ENCODE results near the gene RANBP1.

RANBP1 gene

GRCh38 chr22:20175597-20175900, 59.6 kb downstream of the RANBP1 start:
- no peak for DNase-seq (ENCODE audit: low read depth)
- TF ChIP-seq, protein P1, sequence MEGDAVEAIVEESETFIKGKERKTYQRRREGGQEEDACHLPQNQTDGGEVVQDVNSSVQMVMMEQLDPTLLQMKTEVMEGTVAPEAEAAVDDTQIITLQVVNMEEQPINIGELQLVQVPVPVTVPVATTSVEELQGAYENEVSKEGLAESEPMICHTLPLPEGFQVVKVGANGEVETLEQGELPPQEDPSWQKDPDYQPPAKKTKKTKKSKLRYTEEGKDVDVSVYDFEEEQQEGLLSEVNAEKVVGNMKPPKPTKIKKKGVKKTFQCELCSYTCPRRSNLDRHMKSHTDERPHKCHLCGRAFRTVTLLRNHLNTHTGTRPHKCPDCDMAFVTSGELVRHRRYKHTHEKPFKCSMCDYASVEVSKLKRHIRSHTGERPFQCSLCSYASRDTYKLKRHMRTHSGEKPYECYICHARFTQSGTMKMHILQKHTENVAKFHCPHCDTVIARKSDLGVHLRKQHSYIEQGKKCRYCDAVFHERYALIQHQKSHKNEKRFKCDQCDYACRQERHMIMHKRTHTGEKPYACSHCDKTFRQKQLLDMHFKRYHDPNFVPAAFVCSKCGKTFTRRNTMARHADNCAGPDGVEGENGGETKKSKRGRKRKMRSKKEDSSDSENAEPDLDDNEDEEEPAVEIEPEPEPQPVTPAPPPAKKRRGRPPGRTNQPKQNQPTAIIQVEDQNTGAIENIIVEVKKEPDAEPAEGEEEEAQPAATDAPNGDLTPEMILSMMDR (IDR thresholded peaks at IDR 0.05; ENCODE audit: low read length, missing control alignments) = no peak
- no peak overlapping the region for H3K4me3 ChIP-seq (replicated peaks; ENCODE audit: low read depth, low read length)

DNA sequence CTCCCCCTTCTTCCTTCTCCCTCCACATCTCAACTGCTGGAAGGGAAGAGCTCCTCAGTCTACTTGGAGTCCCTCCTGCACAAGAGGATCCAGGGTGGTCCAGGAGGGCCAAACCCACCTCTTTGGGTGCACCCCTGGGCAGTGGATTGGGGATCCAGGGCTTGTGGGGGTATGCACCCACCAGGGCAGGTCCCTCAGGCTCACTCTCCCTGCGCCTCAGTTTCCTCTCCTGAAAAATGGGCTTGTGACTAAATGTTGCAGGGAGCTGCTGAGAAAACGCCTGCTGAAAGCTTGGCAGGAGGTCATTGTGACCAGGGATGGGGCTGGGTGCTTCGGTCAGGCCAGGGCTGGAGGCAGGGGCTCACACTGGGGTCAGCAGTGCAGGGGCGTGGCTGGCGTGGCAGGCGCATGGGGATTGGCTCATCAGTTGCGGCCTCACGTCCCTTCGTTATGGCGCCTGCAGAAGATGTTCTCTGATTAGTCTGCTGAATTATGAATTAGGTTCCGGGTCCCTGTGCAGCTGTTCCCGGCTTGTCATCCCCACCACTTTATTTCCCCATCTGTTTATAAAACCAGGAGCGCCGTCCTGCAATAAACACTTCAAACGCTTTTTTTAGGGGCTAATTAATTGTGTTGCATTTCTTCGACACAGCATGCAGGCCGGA, 60.6 kb downstream of the RANBP1 start:
- no peak overlapping the region for H3K4me3 ChIP-seq (replicated peaks; ENCODE audit: low read depth, low read length)
- DNase-seq (ENCODE audit: low read depth) = no peak
- TF ChIP-seq, protein P1 (IDR thresholded peaks at IDR 0.05; ENCODE audit: low read length, missing control alignments) = no peak

Data from fibroblast of pulmonary artery (primary cell).